HFFc6 (cell line): ENCODE measurements around the gene ATG4D. TPM values are rescaled to one million over a fixed set of nuclear protein-coding genes. Genes with fewer than 3 reads are reported as not detected.

ENCODE experiments used
- DNase-seq: peaks from one replicate; pipeline ENCODE4 v3.0.0-alpha.2; 2018
- H3K27ac Mint-ChIP-seq: 2 replicates; pipeline ENCODE4 v1.8.0; 2020; ENCODE audit warnings: mild to moderate bottlenecking, mixed read lengths
- H3K27me3 Mint-ChIP-seq: 2 replicates; pipeline ENCODE4 v1.8.0; 2021; ENCODE audit warnings: mild to moderate bottlenecking, moderate library complexity, mixed read lengths; ENCODE audit not compliant: insufficient read depth
- H3K36me3 Mint-ChIP-seq: 2 replicates; pipeline ENCODE4 v1.8.0; 2021; ENCODE audit warnings: low read depth, mixed read lengths
- H3K4me1 Mint-ChIP-seq: 2 replicates; pipeline ENCODE4 v1.8.0; 2020; ENCODE audit warnings: low read depth, mixed read lengths
- H3K4me3 Mint-ChIP-seq: 2 replicates; pipeline ENCODE4 v1.8.0; 2020; ENCODE audit warnings: mild to moderate bottlenecking, moderate library complexity, mixed read lengths
- H3K9me3 Mint-ChIP-seq: 2 replicates; pipeline ENCODE4 v1.8.0; 2020; ENCODE audit warnings: mild to moderate bottlenecking, mixed read lengths
- total RNA-seq, 6 experiments: library from RNA; stranded (reverse); fragmentation: NEBNext Ultra II Directional; extraction: Animal tissue kit (Norgen Biotek cat#: 25700); gene quantifications; 2 replicates in 1 of 6; 3 replicates in 5 of 6; pipeline ENCODE4 v1.2.3, GENCODE V29; 2021
- TF ChIP-seq, protein P1 (sequence below): fragments of 200-600 bp; sonication (generic); IDR thresholded peaks from 2 replicates; pipeline ENCODE4 v1.5.0; 2021; ENCODE audit warnings: antibody characterized with exemption, mild to moderate bottlenecking

ATG4D gene
- total RNA-seq, 6 experiments from 2014 or later: 19.4 to 24.5 (median 22.5) TPM

DNA sequence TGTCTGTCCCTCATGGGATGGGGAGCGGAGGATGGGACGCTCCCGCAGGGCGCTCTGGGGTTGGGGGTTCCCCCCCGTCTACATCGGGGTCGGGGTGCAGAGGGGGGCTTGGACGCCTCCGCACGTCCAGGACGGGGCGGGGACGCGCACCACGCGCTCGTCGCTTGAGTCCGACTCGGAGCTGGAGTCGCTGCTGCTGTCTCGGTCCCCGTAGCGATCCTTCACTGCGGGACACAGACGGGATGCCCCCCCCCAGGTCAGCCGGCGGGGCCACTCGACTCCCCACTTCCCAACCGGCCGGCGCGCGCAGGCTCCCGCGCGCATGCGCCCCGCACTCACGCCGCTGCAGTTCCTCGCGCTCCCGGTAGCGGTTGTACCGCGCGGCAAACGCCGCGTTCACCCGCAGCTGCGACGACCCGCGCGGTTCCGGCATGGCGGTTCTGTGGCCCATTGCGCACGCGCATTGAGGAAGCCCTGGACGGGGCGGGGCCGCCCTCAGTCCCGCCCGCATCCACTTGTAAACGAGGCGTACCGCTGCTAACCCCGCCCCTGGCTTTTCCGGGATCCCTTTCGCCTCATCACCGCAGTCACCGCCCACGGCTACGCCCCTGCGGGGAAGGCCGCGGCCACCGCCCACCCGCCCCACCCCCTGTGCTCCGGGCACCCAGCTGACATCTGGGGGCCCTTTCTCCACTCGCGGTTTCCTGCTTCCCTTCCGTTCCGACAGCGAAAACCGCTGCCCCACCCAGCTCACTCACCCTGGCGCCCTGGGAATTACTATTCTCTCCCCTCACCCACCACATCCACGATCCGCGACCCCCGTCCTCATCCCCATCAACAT is 22.1 kb downstream of the ATG4D start, which contains the start of gene KRI1:
TSS of gene KRI1 (minus strand) at position 444 of the 841 bp plus-strand sequence. CDS start at position 433, 11 bp downstream.
- H3K27me3 Mint-ChIP-seq: peaks cover 5% of the 10 kb centered on the region; the same call in 1 of the 2 replicates
- H3K9me3 Mint-ChIP-seq: no peaks in the 10 kb centered on the region
- peak; percentile 96 for DNase-seq
- H3K4me1 Mint-ChIP-seq: peaks cover 40% of the 10 kb centered on the region
- H3K27ac Mint-ChIP-seq: peak within 1 kb of the TSS; percentile 87
- TF ChIP-seq, protein P1, sequence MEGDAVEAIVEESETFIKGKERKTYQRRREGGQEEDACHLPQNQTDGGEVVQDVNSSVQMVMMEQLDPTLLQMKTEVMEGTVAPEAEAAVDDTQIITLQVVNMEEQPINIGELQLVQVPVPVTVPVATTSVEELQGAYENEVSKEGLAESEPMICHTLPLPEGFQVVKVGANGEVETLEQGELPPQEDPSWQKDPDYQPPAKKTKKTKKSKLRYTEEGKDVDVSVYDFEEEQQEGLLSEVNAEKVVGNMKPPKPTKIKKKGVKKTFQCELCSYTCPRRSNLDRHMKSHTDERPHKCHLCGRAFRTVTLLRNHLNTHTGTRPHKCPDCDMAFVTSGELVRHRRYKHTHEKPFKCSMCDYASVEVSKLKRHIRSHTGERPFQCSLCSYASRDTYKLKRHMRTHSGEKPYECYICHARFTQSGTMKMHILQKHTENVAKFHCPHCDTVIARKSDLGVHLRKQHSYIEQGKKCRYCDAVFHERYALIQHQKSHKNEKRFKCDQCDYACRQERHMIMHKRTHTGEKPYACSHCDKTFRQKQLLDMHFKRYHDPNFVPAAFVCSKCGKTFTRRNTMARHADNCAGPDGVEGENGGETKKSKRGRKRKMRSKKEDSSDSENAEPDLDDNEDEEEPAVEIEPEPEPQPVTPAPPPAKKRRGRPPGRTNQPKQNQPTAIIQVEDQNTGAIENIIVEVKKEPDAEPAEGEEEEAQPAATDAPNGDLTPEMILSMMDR: peak; percentile 66
- peaks cover 4% of the 10 kb centered on the region; the same call in 1 of the 2 replicates for H3K36me3 Mint-ChIP-seq
- H3K4me3 Mint-ChIP-seq: peak within 1 kb of the TSS; percentile 92

GRCh38 chr19:10566408-10566657 is 22.6 kb downstream of the ATG4D start:
- H3K27me3 Mint-ChIP-seq: peaks cover 5% of the 10 kb centered on the region; the same call in 1 of the 2 replicates
- H3K27ac Mint-ChIP-seq: peak overlapping the region; percentile 87
- no peak for DNase-seq
- TF ChIP-seq, protein P1: no peak
- peaks cover 4% of the 10 kb centered on the region; the same call in 1 of the 2 replicates for H3K36me3 Mint-ChIP-seq
- H3K4me1 Mint-ChIP-seq: peaks cover 40% of the 10 kb centered on the region
- no peaks in the 10 kb centered on the region for H3K9me3 Mint-ChIP-seq
- peak overlapping the region; percentile 92 for H3K4me3 Mint-ChIP-seq

GRCh38 chr19:10566658-10567410 is 23.1 kb downstream of the ATG4D start:
- H3K4me1 Mint-ChIP-seq: peaks cover 40% of the 10 kb centered on the region

DNA sequence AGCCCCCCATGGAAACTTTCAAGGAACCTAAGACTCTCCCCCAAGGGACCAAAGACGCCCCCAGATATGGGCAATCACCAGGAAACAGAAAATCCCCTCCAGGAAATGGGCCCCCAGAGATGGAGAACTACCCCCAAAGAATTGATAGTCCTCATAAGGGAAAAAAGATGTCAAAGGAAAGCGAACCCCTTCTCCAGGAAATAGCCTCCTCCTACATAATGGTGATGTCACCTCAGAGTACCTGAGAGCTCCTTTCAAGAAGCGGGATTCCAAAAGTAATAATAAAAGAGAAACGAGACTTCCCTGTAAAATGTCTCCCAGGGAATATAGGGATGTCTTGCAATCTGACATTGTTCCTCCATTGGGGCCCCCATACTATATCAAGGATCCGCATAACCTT is 24.0 kb downstream of the ATG4D start:
- DNase-seq: no peak
- Mint-ChIP-seq H3K4me3 (peak overlapping the region; percentile 92), H3K27ac (peak overlapping the region; percentile 79), H3K27me3 (peaks cover 8% of the 10 kb centered on the region; the same call in 1 of the 2 replicates), H3K4me1 (peaks cover 46% of the 10 kb centered on the region), H3K36me3 (0 out of 2 replicates have a peak, but pooled peaks cover 4% of the 10 kb centered on the region), H3K9me3 (no peaks in the 10 kb centered on the region)
- TF ChIP-seq, protein P1: no peak

More at GRCh38 chr19:10566658-10567410, 23.1 kb downstream of the ATG4D start:
- no peaks in the 10 kb centered on the region for H3K9me3 Mint-ChIP-seq
- H3K4me3 Mint-ChIP-seq: peak overlapping the region; percentile 92
- no peak for DNase-seq
- 0 out of 2 replicates have a peak, but pooled peaks cover 4% of the 10 kb centered on the region for H3K36me3 Mint-ChIP-seq
- TF ChIP-seq, protein P1: no peak
- peak overlapping the region; percentile 87 for H3K27ac Mint-ChIP-seq
- peaks cover 5% of the 10 kb centered on the region; the same call in 1 of the 2 replicates for H3K27me3 Mint-ChIP-seq

GRCh38 chr19:10568062-10568825 is 24.5 kb downstream of the ATG4D start:
- no peak for DNase-seq
- peaks cover 8% of the 10 kb centered on the region; the same call in 1 of the 2 replicates for H3K27me3 Mint-ChIP-seq
- H3K9me3 Mint-ChIP-seq: no peaks in the 10 kb centered on the region
- peaks cover 47% of the 10 kb centered on the region for H3K4me1 Mint-ChIP-seq
- H3K4me3 Mint-ChIP-seq: peak overlapping the region; percentile 92
- 0 out of 2 replicates have a peak, but pooled peaks cover 4% of the 10 kb centered on the region for H3K36me3 Mint-ChIP-seq
- peak overlapping the region; percentile 79 for H3K27ac Mint-ChIP-seq
- TF ChIP-seq, protein P1: no peak
